ENCODE data around the gene ADH4. TPM values are rescaled to one million over a fixed set of nuclear protein-coding genes. Genes with fewer than 3 reads are reported as not detected.

The ADH4 gene
- total RNA-seq, 1 experiment from 2014 or later, result 0.11 TPM

DNA sequence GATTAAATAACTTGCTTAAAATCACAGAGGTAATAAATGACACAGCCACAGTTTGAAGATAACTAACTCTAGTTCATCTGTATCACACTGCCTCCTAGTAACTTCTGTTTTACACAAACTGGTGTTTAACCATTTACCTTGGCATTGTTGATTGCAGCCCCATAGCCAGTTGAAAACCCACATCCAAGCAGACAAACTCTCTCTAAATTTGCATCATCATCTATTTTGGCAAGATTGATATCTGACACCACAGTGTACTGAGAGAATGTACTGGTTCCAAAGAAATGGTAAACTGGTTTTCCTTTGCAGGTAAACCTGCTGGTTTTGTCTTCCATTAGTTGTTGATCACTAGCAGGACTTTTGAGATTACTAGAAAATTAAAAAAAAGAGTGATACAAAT lies 7.8 kb downstream of the ADH4 start:
- no peak overlapping the region for H3K27ac Mint-ChIP-seq
- DNase-seq (ENCODE audit: low spot score) (no peak), ATAC-seq (no peak; the same call in 1 of the 2 replicates)
- H3K4me1 Mint-ChIP-seq, result peaks cover 5% of the 10 kb centered on the region; the same call in 1 of the 2 replicates
- peaks cover 2% of the 10 kb centered on the region for H3K9me3 Mint-ChIP-seq
- no peaks in the 10 kb centered on the region for H3K36me3 Mint-ChIP-seq
- ChIA-PET POLR2A (no interaction called here), CTCF (no interaction called here)
- TF ChIP-seq ZNF423 (CRISPR knock-in tag; IDR thresholded peaks at IDR 0.05), result no peak
- TF ChIP-seq SMAD3 (CRISPR knock-in tag; IDR thresholded peaks at IDR 0.05; ENCODE audit: borderline replicate concordance), result no peak
- no peak for TF ChIP-seq ETV6 (CRISPR knock-in tag; IDR thresholded peaks at IDR 0.05)
- TF ChIP-seq CREB1 (CRISPR knock-in tag; IDR thresholded peaks at IDR 0.05), result no peak
- no peak for TF ChIP-seq JUN (CRISPR knock-in tag; IDR thresholded peaks at IDR 0.05)
- TF ChIP-seq KAT7 (CRISPR knock-in tag; IDR thresholded peaks at IDR 0.05; ENCODE audit: borderline replicate concordance), result no peak
- no peak for TF ChIP-seq OVOL2 (CRISPR knock-in tag; IDR thresholded peaks at IDR 0.05; ENCODE audit: borderline replicate concordance)
- TF ChIP-seq, protein P1, sequence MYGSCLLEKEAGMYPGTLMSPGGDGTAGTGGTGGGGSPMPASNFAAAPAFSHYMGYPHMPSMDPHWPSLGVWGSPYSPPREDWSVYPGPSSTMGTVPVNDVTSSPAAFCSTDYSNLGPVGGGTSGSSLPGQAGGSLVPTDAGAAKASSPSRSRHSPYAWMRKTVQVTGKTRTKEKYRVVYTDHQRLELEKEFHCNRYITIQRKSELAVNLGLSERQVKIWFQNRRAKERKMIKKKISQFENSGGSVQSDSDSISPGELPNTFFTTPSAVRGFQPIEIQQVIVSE (CRISPR knock-in tag; IDR thresholded peaks at IDR 0.05; ENCODE audit: borderline replicate concordance), result no peak
- no peak for TF ChIP-seq MXD4 (CRISPR knock-in tag; IDR thresholded peaks at IDR 0.05; ENCODE audit: borderline replicate concordance)
- TF ChIP-seq, protein P2, sequence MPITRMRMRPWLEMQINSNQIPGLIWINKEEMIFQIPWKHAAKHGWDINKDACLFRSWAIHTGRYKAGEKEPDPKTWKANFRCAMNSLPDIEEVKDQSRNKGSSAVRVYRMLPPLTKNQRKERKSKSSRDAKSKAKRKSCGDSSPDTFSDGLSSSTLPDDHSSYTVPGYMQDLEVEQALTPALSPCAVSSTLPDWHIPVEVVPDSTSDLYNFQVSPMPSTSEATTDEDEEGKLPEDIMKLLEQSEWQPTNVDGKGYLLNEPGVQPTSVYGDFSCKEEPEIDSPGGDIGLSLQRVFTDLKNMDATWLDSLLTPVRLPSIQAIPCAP (CRISPR knock-in tag; IDR thresholded peaks at IDR 0.05), result no peak
- no peak for TF ChIP-seq FOXP1 (CRISPR knock-in tag; IDR thresholded peaks at IDR 0.05; ENCODE audit: borderline replicate concordance)
- no peak for TF ChIP-seq ZNF232 (CRISPR knock-in tag; IDR thresholded peaks at IDR 0.05)
- no peak for TF ChIP-seq ZNF219 (CRISPR knock-in tag; IDR thresholded peaks at IDR 0.05; ENCODE audit: borderline replicate concordance)
- no peak for TF ChIP-seq ZNF138 (CRISPR knock-in tag; conservative IDR thresholded peaks at IDR 0.05)
- TF ChIP-seq, protein P3, sequence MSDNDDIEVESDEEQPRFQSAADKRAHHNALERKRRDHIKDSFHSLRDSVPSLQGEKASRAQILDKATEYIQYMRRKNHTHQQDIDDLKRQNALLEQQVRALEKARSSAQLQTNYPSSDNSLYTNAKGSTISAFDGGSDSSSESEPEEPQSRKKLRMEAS (CRISPR knock-in tag; IDR thresholded peaks at IDR 0.05), result no peak
- TF ChIP-seq, protein P4, sequence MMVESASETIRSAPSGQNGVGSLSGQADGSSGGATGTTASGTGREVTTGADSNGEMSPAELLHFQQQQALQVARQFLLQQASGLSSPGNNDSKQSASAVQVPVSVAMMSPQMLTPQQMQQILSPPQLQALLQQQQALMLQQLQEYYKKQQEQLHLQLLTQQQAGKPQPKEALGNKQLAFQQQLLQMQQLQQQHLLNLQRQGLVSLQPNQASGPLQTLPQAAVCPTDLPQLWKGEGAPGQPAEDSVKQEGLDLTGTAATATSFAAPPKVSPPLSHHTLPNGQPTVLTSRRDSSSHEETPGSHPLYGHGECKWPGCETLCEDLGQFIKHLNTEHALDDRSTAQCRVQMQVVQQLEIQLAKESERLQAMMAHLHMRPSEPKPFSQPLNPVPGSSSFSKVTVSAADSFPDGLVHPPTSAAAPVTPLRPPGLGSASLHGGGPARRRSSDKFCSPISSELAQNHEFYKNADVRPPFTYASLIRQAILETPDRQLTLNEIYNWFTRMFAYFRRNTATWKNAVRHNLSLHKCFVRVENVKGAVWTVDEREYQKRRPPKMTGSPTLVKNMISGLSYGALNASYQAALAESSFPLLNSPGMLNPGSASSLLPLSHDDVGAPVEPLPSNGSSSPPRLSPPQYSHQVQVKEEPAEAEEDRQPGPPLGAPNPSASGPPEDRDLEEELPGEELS (CRISPR knock-in tag; IDR thresholded peaks at IDR 0.05), result no peak
- TF ChIP-seq, protein P5, sequence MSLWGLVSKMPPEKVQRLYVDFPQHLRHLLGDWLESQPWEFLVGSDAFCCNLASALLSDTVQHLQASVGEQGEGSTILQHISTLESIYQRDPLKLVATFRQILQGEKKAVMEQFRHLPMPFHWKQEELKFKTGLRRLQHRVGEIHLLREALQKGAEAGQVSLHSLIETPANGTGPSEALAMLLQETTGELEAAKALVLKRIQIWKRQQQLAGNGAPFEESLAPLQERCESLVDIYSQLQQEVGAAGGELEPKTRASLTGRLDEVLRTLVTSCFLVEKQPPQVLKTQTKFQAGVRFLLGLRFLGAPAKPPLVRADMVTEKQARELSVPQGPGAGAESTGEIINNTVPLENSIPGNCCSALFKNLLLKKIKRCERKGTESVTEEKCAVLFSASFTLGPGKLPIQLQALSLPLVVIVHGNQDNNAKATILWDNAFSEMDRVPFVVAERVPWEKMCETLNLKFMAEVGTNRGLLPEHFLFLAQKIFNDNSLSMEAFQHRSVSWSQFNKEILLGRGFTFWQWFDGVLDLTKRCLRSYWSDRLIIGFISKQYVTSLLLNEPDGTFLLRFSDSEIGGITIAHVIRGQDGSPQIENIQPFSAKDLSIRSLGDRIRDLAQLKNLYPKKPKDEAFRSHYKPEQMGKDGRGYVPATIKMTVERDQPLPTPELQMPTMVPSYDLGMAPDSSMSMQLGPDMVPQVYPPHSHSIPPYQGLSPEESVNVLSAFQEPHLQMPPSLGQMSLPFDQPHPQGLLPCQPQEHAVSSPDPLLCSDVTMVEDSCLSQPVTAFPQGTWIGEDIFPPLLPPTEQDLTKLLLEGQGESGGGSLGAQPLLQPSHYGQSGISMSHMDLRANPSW (CRISPR knock-in tag; conservative IDR thresholded peaks at IDR 0.05; ENCODE audit: low read depth), result no peak
- no peaks in the 10 kb centered on the region for H3K27me3 Mint-ChIP-seq (ENCODE audit: low read depth)
- H3K4me3 Mint-ChIP-seq, result no peak overlapping the region

DNA sequence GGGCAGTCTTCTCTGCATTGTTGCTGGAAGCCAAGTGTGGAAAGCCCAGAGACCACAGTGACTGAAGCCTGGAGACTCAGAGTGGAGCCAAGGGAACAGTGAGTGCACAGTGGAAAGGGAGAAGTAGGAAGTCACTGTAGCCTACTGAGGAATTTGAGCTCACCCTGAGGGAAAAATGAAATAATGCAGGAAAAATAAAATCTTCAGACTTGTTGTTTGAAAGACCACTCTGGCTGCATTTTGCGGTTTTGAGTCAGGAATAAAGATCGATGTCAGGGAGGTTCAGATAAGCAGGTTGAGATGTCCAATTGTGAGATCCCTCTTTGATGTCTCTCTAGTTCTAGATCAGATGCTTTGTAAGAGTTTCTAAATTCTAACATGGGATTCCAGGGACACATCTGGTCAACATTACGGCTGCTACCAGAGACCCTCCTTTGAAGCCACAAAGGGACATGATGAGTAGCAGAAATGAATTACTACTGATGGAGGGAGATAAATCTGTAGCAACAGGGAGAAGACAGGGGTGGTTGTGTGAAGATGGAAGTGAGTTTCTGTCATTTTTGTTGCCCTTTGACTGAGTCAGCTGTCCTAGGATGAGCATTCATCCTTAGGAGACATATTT lies 8.4 kb downstream of the ADH4 start:
- H3K4me1 Mint-ChIP-seq, result peaks cover 5% of the 10 kb centered on the region; the same call in 1 of the 2 replicates
- no peak overlapping the region for H3K27ac Mint-ChIP-seq
- CTCF ChIA-PET, result no interaction called here

More for the DNA sequence above, 8.4 kb downstream of the ADH4 start:
- peaks cover 6% of the 10 kb centered on the region for H3K9me3 Mint-ChIP-seq
- ATAC-seq, result no peak
- no peaks in the 10 kb centered on the region for H3K36me3 Mint-ChIP-seq
- DNase-seq (ENCODE audit: low spot score), result no peak
- no peaks in the 10 kb centered on the region for H3K27me3 Mint-ChIP-seq (ENCODE audit: low read depth)
- POLR2A ChIA-PET, result no interaction called here
- H3K4me3 Mint-ChIP-seq, result no peak overlapping the region
- TF ChIP-seq, protein P6, sequence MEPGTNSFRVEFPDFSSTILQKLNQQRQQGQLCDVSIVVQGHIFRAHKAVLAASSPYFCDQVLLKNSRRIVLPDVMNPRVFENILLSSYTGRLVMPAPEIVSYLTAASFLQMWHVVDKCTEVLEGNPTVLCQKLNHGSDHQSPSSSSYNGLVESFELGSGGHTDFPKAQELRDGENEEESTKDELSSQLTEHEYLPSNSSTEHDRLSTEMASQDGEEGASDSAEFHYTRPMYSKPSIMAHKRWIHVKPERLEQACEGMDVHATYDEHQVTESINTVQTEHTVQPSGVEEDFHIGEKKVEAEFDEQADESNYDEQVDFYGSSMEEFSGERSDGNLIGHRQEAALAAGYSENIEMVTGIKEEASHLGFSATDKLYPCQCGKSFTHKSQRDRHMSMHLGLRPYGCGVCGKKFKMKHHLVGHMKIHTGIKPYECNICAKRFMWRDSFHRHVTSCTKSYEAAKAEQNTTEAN (CRISPR knock-in tag; IDR thresholded peaks at IDR 0.05), result no peak
- TF ChIP-seq TP53 (CRISPR knock-in tag; IDR thresholded peaks at IDR 0.05) (no peak), RELA (CRISPR knock-in tag; IDR thresholded peaks at IDR 0.05; ENCODE audit: borderline replicate concordance) (no peak), TEAD1 (CRISPR knock-in tag; IDR thresholded peaks at IDR 0.05) (no peak), ETV6 (CRISPR knock-in tag; IDR thresholded peaks at IDR 0.05) (no peak), JAZF1 (CRISPR knock-in tag; IDR thresholded peaks at IDR 0.05) (no peak), SOX15 (CRISPR knock-in tag; IDR thresholded peaks at IDR 0.05) (no peak), PRRX2 (CRISPR knock-in tag; IDR thresholded peaks at IDR 0.05) (no peak)
- TF ChIP-seq, protein P4 (CRISPR knock-in tag; IDR thresholded peaks at IDR 0.05), result no peak
